GM21447 (cell line): ENCODE results near the gene HYCC1.
"Not testable (repeated sequence)": the region's sequence is repeated elsewhere in the genome, so short reads cannot be mapped to it uniquely, and the experiment has no call there.

ENCODE experiments used
- ATAC-seq: cut with Tn5 transposase; IDR thresholded peaks from one replicate; pipeline ENCODE4 v1.9.1; 2021; ENCODE audit not compliant: unreplicated experiment

Gene HYCC1

DNA sequence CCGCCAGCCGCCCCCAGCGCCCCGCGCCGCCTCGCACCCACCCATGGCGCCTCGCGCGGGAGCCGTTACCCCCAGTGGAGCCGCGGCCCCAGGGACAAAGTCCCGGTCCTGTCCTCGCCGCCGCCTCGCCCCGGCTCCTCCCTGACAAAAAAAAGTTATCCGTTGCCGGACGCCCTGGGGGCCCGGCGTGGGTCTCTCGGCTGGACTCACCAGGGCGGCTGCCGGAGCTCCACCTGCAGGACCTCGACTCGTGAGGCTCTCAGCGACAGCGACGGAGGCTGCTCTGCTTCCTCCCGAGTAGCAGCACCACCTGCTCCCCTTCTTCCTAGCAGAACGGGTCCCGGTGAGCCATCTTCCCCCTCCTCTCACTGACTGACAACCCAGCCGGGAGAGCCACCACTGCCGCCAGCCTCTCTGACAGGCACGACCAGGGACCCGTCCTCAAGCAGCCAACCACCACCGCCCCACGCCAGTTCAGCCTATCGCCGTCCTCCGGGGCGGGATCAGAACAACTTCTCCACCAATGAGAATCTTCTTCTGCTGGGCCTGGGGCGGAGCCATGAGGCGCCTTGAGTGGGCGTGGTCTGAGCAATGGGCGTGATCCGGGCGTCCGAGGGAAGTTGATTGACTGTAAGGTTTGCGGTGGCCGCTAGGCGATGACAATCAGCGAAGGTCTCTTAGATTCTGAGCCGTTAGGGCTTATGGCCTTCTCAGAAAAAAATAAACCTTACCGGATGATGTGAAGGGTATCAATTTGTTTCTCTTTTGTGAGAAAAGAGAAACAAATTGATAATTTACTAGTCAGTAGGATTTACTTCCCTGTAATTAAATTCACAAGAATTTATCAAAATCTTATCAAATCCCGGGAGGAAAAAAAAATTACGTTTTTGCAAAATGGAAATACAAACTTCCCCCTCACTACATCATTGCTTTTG lies at the start of gene HYCC1:
TSS of gene HYCC1 (minus strand) at position 416 of the 935 bp plus-strand sequence. CDS start 23,019 bp downstream, outside the sequence.
- ATAC-seq, result peak; percentile 91

DNA sequence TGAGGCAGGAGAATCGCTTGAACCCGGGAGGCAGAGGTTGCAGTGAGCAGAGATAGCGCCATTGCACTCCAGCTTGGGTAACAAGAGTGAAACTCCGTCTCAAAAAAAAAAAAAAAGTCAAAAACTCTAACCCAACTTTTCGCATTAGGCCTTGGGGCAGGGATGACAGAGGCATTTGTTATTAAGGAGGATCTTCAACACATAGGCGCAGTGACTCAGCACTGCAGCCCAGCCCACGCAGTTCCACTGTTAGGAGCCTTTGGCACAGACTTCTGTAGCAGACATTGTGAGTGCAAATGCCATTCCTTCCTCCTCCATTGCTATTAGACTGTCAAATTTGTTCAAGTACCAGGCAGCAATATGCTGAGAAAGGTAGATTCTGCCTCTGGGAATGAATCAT lies 48.5 kb upstream of the HYCC1 start:
- no peak for ATAC-seq

DNA sequence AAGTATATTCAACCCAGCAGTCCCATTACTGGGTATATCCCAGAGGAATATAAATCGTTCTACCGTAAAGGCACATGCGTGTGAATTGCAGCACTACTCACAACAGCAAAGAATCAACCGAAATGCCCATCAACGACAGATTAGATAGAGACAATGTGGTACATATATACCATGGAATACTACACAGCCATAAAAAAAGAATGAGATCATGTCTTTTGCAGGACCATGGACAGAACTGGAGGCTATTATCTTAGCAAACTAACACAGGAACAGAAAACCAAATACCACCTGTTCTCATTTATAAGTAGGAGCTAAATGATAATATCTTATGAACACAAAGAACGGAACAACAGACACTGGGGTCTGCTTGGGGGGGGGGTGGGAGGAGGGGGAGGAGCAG lies 47.4 kb upstream of the HYCC1 start:
- no peak for ATAC-seq

GRCh38 chr7:23058408-23059096 lies 44.6 kb upstream of the HYCC1 start:
- ATAC-seq, result no peak

- peak; percentile 60 for ATAC-seq
Measured at GRCh38 chr7:23055582-23056178, 41.8 kb upstream of the HYCC1 start.

GRCh38 chr7:23051124-23051485 lies 37.2 kb upstream of the HYCC1 start:
- not testable (repeated sequence) for ATAC-seq

DNA sequence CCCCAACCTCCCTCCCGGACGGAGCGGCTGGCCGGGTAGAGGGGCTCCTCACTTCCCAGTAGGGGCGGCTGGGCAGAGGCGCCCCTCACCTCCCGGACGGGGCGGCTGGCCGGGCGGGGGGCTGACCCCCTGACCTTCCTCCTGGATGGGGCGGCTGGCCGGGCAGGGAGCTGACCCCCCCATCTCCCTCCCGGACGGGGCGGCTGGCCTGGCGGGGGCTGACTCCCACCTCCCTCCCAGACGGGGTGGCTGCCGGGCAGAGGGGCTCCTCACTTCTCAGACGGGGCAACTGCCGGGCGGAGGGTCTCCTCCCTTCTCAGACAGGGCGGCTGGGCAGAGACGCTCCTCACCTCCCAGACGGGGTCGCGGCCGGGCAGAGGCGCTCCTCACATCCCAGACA lies 32.4 kb upstream of the HYCC1 start:
- ATAC-seq, result not testable (repeated sequence)

GRCh38 chr7:23045086-23045485 lies 31.2 kb upstream of the HYCC1 start:
- ATAC-seq, result not testable (repeated sequence)

- ATAC-seq, result no peak
Measured at GRCh38 chr7:23044581-23044980, 30.7 kb upstream of the HYCC1 start.

DNA sequence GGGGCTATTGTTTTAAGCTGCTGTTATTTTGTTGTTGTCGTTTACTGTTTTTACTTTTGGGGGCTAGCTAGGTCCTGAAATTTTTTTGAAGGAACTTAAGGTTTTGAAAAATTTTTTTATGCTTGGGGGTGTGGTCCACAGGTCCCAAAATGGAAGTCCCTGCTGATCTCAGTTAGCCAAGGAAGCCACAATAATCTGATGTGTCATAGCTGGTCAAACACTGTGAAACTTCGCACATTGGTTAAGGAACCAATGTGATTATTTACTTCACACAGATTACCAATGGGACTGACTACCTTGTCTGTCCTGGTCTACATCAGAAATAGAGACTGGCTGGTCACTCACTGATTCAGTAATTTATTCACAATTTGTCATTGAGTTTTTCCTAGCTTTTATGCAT lies 29.5 kb upstream of the HYCC1 start:
- no peak for ATAC-seq

- ATAC-seq, result not testable (repeated sequence)
Measured at GRCh38 chr7:23039674-23040073, 25.7 kb upstream of the HYCC1 start.

- ATAC-seq, result not testable (repeated sequence)
Measured at GRCh38 chr7:23035542-23036371, 21.8 kb upstream of the HYCC1 start.

DNA sequence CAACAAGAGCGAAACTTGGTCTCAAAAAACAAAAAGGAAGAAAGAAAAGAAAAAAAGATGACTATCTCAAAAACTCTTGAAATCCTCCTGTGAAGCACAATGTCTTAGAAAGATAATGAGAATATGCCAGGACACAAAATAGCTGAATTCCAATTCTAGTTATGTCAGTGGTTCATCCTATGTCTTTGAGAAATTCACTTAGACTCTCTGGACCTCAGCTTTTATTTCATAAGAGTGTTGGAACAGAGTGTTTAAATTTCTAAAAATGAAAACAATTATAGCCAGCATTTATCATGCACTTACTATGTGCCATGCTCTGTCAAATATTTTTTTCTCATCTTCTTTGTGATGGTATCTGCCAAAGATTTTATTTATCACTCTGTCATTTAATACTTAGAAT lies 13.3 kb upstream of the HYCC1 start:
- ATAC-seq, result no peak

DNA sequence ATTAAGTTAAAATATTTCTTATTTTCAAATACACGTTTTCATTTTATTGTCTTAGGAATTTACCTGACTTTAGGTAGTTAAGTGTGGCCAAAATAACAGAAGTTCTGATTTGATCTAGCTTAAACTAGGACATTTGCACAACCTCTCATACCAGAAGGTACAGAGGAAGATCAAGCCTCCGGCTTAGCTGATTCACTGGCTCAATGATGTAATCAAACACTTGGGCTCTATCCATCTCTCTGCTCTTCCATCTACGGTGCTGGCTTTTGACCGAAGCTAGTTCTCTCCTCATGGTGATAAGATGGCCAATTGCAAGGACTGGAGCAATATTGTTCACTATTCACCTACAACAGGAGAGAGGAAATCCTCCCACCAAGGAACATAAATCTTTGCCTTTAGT lies 12.2 kb upstream of the HYCC1 start:
- ATAC-seq, result no peak

DNA sequence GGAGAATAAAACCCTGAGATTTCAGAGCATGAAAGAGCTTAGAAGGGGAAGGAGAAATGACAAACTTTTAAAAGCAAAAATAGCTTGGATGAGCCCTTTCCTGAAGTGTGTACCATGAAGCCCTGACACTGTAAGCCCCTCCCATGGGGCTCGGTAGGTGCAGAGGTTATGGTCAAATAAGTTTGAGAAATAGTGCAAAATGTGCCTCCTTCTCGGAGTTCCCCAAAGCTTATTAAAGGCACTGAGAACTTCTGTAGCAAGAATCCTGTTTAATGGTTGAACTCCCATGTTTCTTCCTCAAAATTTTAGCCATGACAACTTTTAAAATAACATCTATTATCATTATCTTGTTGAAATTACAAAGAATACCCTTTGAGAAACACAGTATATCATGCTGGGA lies 10.5 kb upstream of the HYCC1 start:
- ATAC-seq, result no peak

- ATAC-seq, result no peak
Measured at GRCh38 chr7:23022851-23023250, 8.9 kb upstream of the HYCC1 start.

GRCh38 chr7:23022258-23022769 lies 8.4 kb upstream of the HYCC1 start:
- ATAC-seq, result no peak

DNA sequence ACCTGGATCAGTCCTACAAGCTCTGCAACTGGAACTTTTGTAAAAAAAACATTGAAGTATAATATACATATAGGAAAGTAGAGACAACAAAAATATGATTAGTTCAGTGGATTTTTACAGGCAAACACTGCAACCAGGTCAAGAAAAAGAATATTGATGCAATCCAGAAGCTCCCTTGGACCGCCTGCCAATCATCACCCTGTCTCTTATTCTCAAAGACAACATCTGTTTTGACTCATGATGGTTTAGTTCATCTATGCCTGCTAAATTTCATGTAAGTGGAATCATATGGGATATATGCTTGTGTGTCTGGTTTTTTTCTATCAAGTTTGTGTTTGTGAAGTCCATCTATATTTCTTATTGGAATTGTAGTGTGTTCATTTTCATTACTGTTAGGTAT lies 7.7 kb upstream of the HYCC1 start:
- ATAC-seq, result no peak

DNA sequence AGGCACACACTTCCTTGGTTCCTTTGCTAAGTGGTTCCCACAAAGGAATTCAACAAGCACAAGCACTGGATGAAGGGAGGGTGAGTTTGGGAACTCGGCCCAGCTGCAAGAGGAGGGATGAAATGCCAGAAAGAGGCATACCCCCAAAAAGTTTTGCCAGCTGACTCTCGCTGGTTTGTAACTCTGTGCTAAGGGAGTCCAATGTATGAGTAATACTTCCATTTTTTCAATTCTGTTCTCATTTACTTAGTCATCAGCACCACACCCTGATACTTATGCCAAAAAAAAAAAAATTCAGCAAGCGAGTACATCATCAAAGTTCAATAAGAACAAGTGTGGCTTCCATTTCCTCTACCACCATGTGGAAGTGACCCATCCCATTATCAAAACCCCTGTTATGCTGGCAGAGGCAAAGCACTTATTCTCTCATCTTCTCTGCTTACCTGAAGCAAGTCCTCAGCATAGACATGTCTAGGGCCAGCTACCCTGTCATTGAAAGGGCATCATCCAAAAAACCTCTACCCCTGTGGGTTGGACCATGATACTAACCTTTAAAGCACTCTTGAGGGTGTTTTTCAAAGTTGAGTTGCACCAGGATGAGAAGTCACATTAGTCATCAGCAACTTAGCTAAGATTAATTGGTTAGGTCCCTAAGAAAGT lies 6.9 kb upstream of the HYCC1 start:
- no peak for ATAC-seq

GRCh38 chr7:23018750-23019149 lies 4.8 kb upstream of the HYCC1 start:
- ATAC-seq, result no peak
